HepG2 (cell line): ENCODE data around the gene ABAT. TPM values are rescaled to one million over a fixed set of nuclear protein-coding genes. Genes with fewer than 3 reads are reported as not detected.

Experiments used
- ARID5B ChIP-seq: IDR thresholded peaks from 2 replicates; pipeline ENCODE4 v1.4.0; 2020; ENCODE audit warnings: mild to moderate bottlenecking, missing genetic modification reagents
- CREB1 ChIP-seq, 2 experiments: fragments of 450-650 bp in 1 of 2; IDR thresholded peaks; 2 replicates each; pipeline ENCODE4 v1.6.1; 2016 to 2017; ENCODE audit warnings: control low read depth in 1 of 2, mild to moderate bottlenecking in 1 of 2, missing compliant biosample characterization in 1 of 2, missing genetic modification characterization in 1 of 2
- DBP ChIP-seq: sonication (generic); formaldehyde crosslinking; IDR thresholded peaks from 2 replicates; pipeline ENCODE4 v1.4.0; 2020; ENCODE audit warnings: missing genetic modification reagents; ENCODE audit errors: not compliant biosample characterization
- DDIT3 ChIP-seq: sonication (generic); formaldehyde crosslinking; IDR thresholded peaks from 2 replicates; pipeline ENCODE4 v1.4.0; 2020; ENCODE audit warnings: mild to moderate bottlenecking, missing genetic modification reagents
- FOSL2 ChIP-seq: sonication (generic); formaldehyde crosslinking; IDR thresholded peaks from 2 replicates; pipeline ENCODE4 v1.4.0; 2020; ENCODE audit warnings: missing genetic modification reagents
- GTF3A ChIP-seq: sonication (generic); formaldehyde crosslinking; conservative IDR thresholded peaks from 2 replicates; pipeline ENCODE4 v1.4.0; 2020; ENCODE audit warnings: mild to moderate bottlenecking, missing genetic modification reagents
- HMG20B ChIP-seq: conservative IDR thresholded peaks from 2 replicates; pipeline ENCODE4 v1.6.1; 2016; ENCODE audit warnings: missing genetic modification reagents, missing compliant biosample characterization
- HOXA9 ChIP-seq: sonication (generic); formaldehyde crosslinking; IDR thresholded peaks from 2 replicates; pipeline ENCODE4 v1.8.1; 2022; ENCODE audit warnings: missing genetic modification reagents, mild to moderate bottlenecking, moderate library complexity, borderline replicate concordance
- KLF9 ChIP-seq: IDR thresholded peaks from 2 replicates; pipeline ENCODE4 v1.6.1; 2016; ENCODE audit warnings: low read depth
- NAIF1 ChIP-seq: sonication (generic); formaldehyde crosslinking; IDR thresholded peaks from 2 replicates; pipeline ENCODE4 v1.5.0; 2020; ENCODE audit warnings: mild to moderate bottlenecking, missing genetic modification reagents, borderline replicate concordance
- NR2C2 ChIP-seq: sonication (generic); formaldehyde crosslinking; IDR thresholded peaks from 2 replicates; pipeline ENCODE4 v1.4.0; 2020; ENCODE audit warnings: missing genetic modification reagents, mild to moderate bottlenecking, moderate library complexity, borderline replicate concordance
- PHF8 ChIP-seq: sonication (generic); formaldehyde crosslinking; IDR thresholded peaks from 2 replicates; pipeline ENCODE4 v1.5.0; 2020; ENCODE audit warnings: missing genetic modification reagents
- RXRA ChIP-seq: sonication (generic); formaldehyde crosslinking; IDR thresholded peaks from 2 replicates; pipeline ENCODE4 v1.5.1; 2020; ENCODE audit warnings: missing genetic modification reagents
- TAF1 ChIP-seq: sonication (generic); formaldehyde crosslinking; IDR thresholded peaks from 2 replicates; pipeline ENCODE4 v1.4.0; 2020; ENCODE audit warnings: missing genetic modification reagents
- TIGD3 ChIP-seq: sonication (generic); formaldehyde crosslinking; IDR thresholded peaks from 2 replicates; pipeline ENCODE4 v1.5.1; 2020; ENCODE audit warnings: mild to moderate bottlenecking, missing genetic modification reagents, borderline replicate concordance
- XRCC5 ChIP-seq: fragments of 200-400 bp; formaldehyde crosslinking; optimal IDR thresholded peaks from 2 replicates; pipeline ENCODE3; 2017; ENCODE audit warnings: mild to moderate bottlenecking, low read length
- ZBTB42 ChIP-seq: sonication (generic); formaldehyde crosslinking; IDR thresholded peaks from 2 replicates; pipeline ENCODE4 v1.5.0; 2020; ENCODE audit warnings: mild to moderate bottlenecking, missing genetic modification reagents
- ZFP36 ChIP-seq: fragments of 150-350 bp; IDR thresholded peaks from 2 replicates; pipeline ENCODE4 v1.6.1; 2018; ENCODE audit warnings: borderline replicate concordance, low read length, low read depth; ENCODE audit not compliant: partially characterized antibody
- ZNF138 ChIP-seq: sonication (generic); formaldehyde crosslinking; IDR thresholded peaks from 2 replicates; pipeline ENCODE4 v1.5.0; 2020; ENCODE audit warnings: mild to moderate bottlenecking, low read depth, missing genetic modification reagents
- ZNF143 ChIP-seq: sonication (generic); formaldehyde crosslinking; IDR thresholded peaks from 2 replicates; pipeline ENCODE4 v1.4.0; 2020; ENCODE audit warnings: missing genetic modification reagents
- ZNF768 ChIP-seq: sonication (generic); formaldehyde crosslinking; IDR thresholded peaks from 2 replicates; pipeline ENCODE4 v1.4.0; 2020; ENCODE audit warnings: missing genetic modification reagents
- ZNF770 ChIP-seq: sonication (generic); formaldehyde crosslinking; IDR thresholded peaks from 2 replicates; pipeline ENCODE4 v1.5.0; 2020; ENCODE audit warnings: mild to moderate bottlenecking, missing genetic modification reagents
- polyA plus RNA-seq, 8 experiments: library from polyadenylated mRNA; depleted of rRNA in 3 of 8; stranded (reverse) in 7 of 8; unstranded in 1 of 8; fragments of >200 nt; fragmentation: Illumina TruSeq in 4 of 8; extraction: Trizol in 4 of 8; gene quantifications; 2 replicates each; pipeline versions ENCODE4 v1.2.1 to v1.2.3, GENCODE V29; 2011 to 2016; ENCODE audit warnings: low read depth in 4 of 8, missing spikeins in 1 of 8, mixed read lengths in 1 of 8; ENCODE audit not compliant: insufficient read depth in 1 of 8
- total RNA-seq, 5 experiments: library from RNA; depleted of rRNA; stranded (reverse); fragments of >200 nt; fragmentation: Illumina TruSeq; extraction: Trizol; gene quantifications; 2 replicates each; pipeline ENCODE4 v1.2.3, GENCODE V29; 2016; ENCODE audit warnings: low read depth in 1 of 5

ABAT gene
- total and polyA plus RNA-seq, 2 of the 13 experiments (the other 11 are each of a cell fraction or from before 2014, with no cell fraction given), result 47.6 to 97.3 TPM

- TF ChIP-seq DDIT3 (CRISPR knock-in tag), result no peak
- TF ChIP-seq ARID5B (CRISPR knock-in tag), result peak; percentile 29; the same call in 1 of the 2 replicates
- no peak for TF ChIP-seq ZFP36
- no peak for TF ChIP-seq NAIF1 (CRISPR knock-in tag)
- TF ChIP-seq RXRA, result peak; percentile 33; the same call in 1 of the 2 replicates
- no peak for TF ChIP-seq TAF1
- TF ChIP-seq PHF8 (CRISPR knock-in tag), result no peak
- no peak for TF ChIP-seq ZNF768
- TF ChIP-seq KLF9 (CRISPR knock-in tag), result no peak
- no peak for TF ChIP-seq GTF3A (CRISPR knock-in tag)
- TF ChIP-seq FOSL2 (CRISPR knock-in tag), result peak; percentile 48
- TF ChIP-seq HMG20B (CRISPR knock-in tag), result no peak
- TF ChIP-seq CREB1 (IDR thresholded peaks at IDR 0.05), result no peak
- TF ChIP-seq CREB1 (CRISPR knock-in tag; IDR thresholded peaks at IDR 0.05), result no peak
- no peak for TF ChIP-seq HOXA9 (CRISPR knock-in tag)
- TF ChIP-seq DBP (CRISPR knock-in tag), result no peak
- TF ChIP-seq ZNF138 (CRISPR knock-in tag), result no peak
- TF ChIP-seq NR2C2 (CRISPR knock-in tag), result no peak
- TF ChIP-seq ZBTB42 (CRISPR knock-in tag), result no peak
- no peak for TF ChIP-seq TIGD3 (CRISPR knock-in tag)
- TF ChIP-seq ZNF770 (CRISPR knock-in tag), result no peak
- TF ChIP-seq ZNF143 (CRISPR knock-in tag), result no peak
- TF ChIP-seq XRCC5, result peak; percentile 87
These were observed 13.5 kb upstream of the ABAT start (continued) for GRCh38 chr16:8660841-8661301.
